Erythroblast (primary cell): ENCODE measurements around the gene MYH9.

Experiments
- GATA1 ChIP-seq: IDR thresholded peaks from 2 replicates; pipeline ENCODE4 v1.6.1; 2011; ENCODE audit warnings: low read depth, mild to moderate bottlenecking, control low read depth, low read length, moderate library complexity
- POLR2A ChIP-seq: IDR thresholded peaks from 2 replicates; pipeline ENCODE4 v1.6.1; 2011; ENCODE audit warnings: mild to moderate bottlenecking, low read length

GRCh38 chr22:36363349-36363981, 24.3 kb downstream of the MYH9 start:
- TF ChIP-seq POLR2A (no peak), GATA1 (no peak)
